Fibroblast of lung (primary cell): Measurements from ENCODE around the gene ERICH4. TPM values are rescaled to one million over a fixed set of nuclear protein-coding genes. Genes with fewer than 3 reads are reported as not detected.

Source experiments
- DNase-seq, 2 donors: peaks; one replicate each; pipeline versions ENCODE4 v3.0.0 to v3.0.0-alpha.2; 2010; ENCODE audit warnings: low read depth in 2 of 2
- H2AFZ ChIP-seq: 2 replicates; pipeline ENCODE4 v1.5.1; 2012; ENCODE audit warnings: low read length, control low read depth, inconsistent platforms
- H3K27ac ChIP-seq: 2 replicates; pipeline ENCODE4 v1.5.1; 2011; ENCODE audit warnings: low read length, control low read depth; ENCODE audit not compliant: insufficient read depth
- H3K27me3 ChIP-seq: 2 replicates; pipeline ENCODE4 v1.5.1; 2011; ENCODE audit warnings: mild to moderate bottlenecking, low read length; ENCODE audit not compliant: control insufficient read depth, insufficient read depth
- H3K36me3 ChIP-seq: 2 replicates; pipeline ENCODE4 v1.5.1; 2011; ENCODE audit warnings: low read length; ENCODE audit not compliant: control insufficient read depth, insufficient read depth
- H3K4me1 ChIP-seq: 2 replicates; pipeline ENCODE4 v1.5.1; 2011; ENCODE audit warnings: low read length; ENCODE audit not compliant: control insufficient read depth, insufficient read depth; ENCODE audit errors: extremely low read depth
- H3K4me2 ChIP-seq: 2 replicates; pipeline ENCODE4 v1.5.1; 2011; ENCODE audit warnings: low read length, control low read depth; ENCODE audit not compliant: insufficient read depth; ENCODE audit errors: extremely low read depth
- H3K4me3 ChIP-seq, 4 experiments: fragments of 200-600 bp in 1 of 4; sonication (generic) in 1 of 4; replicated peaks in 1 of 4; 2 replicates each; pipeline ENCODE4 v1.5.1; 2011 to 2016; ENCODE audit warnings: low read length in 4 of 4, low read depth in 3 of 4, mild to moderate bottlenecking in 3 of 4, control low read depth in 2 of 4, inconsistent platforms in 1 of 4, mixed read lengths in 1 of 4; ENCODE audit not compliant: insufficient read depth in 1 of 4; ENCODE audit errors: control extremely low read depth in 1 of 4
- H3K79me2 ChIP-seq: 2 replicates; pipeline ENCODE4 v1.5.1; 2012; ENCODE audit warnings: mild to moderate bottlenecking, low read length, inconsistent platforms; ENCODE audit not compliant: control insufficient read depth, insufficient read depth
- H3K9ac ChIP-seq: 2 replicates; pipeline ENCODE4 v1.5.1; 2011; ENCODE audit warnings: mild to moderate bottlenecking, low read length, control low read depth; ENCODE audit not compliant: insufficient read depth
- H3K9me3 ChIP-seq: 2 replicates; pipeline ENCODE4 v1.5.1; 2012; ENCODE audit warnings: low read depth, low read length; ENCODE audit not compliant: control insufficient read depth, insufficient read depth
- H4K20me1 ChIP-seq: 2 replicates; pipeline ENCODE4 v1.5.1; 2011; ENCODE audit warnings: low read length; ENCODE audit not compliant: control insufficient read depth, insufficient read depth; ENCODE audit errors: extremely low read depth
- EZH2 ChIP-seq: IDR thresholded peaks from 2 replicates; pipeline ENCODE4 v1.5.1; 2012; ENCODE audit warnings: low read length, control low read depth, mild to moderate bottlenecking; ENCODE audit errors: missing control alignments
- polyA plus RNA-seq, 2 donors: library from polyadenylated mRNA; depleted of rRNA in 1 of 2; stranded (reverse) in 1 of 2; unstranded in 1 of 2; fragments of >200 nt; gene quantifications; 2 replicates each; pipeline ENCODE4 v1.2.1, GENCODE V29; 2011 to 2012; ENCODE audit warnings: missing spikeins in 1 of 2
- total RNA-seq: library from RNA; depleted of rRNA; stranded (reverse); fragments of >200 nt; gene quantifications from 2 replicates; pipeline ENCODE4 v1.2.1, GENCODE V29; 2014
- TF ChIP-seq, protein P1 (sequence below), 2 donors: IDR thresholded peaks in 1 of 2; conservative IDR thresholded peaks in 1 of 2; 1 replicate in 1 of 2; 2 replicates in 1 of 2; pipeline ENCODE4 v1.5.1; 2011 to 2012; ENCODE audit warnings: low read length in 2 of 2, control low read depth in 1 of 2, inconsistent platforms in 1 of 2, low read depth in 1 of 2, mild to moderate bottlenecking in 1 of 2

Gene ERICH4
- total and polyA plus RNA-seq, 2 donors (not counting 1 experiment from before 2014, with no cell fraction given) = not detected

- no peak overlapping the region for H3K27ac ChIP-seq
- no peaks in the 10 kb centered on the region for H4K20me1 ChIP-seq
- H3K79me2 ChIP-seq = no peaks in the 10 kb centered on the region
- H3K4me1 ChIP-seq = no peaks in the 10 kb centered on the region
- no peaks in the 10 kb centered on the region for H3K27me3 ChIP-seq
- no peaks in the 10 kb centered on the region for H3K9me3 ChIP-seq
- H3K36me3 ChIP-seq = no peaks in the 10 kb centered on the region
- TF ChIP-seq EZH2 = no peak
- TF ChIP-seq, protein P1, sequence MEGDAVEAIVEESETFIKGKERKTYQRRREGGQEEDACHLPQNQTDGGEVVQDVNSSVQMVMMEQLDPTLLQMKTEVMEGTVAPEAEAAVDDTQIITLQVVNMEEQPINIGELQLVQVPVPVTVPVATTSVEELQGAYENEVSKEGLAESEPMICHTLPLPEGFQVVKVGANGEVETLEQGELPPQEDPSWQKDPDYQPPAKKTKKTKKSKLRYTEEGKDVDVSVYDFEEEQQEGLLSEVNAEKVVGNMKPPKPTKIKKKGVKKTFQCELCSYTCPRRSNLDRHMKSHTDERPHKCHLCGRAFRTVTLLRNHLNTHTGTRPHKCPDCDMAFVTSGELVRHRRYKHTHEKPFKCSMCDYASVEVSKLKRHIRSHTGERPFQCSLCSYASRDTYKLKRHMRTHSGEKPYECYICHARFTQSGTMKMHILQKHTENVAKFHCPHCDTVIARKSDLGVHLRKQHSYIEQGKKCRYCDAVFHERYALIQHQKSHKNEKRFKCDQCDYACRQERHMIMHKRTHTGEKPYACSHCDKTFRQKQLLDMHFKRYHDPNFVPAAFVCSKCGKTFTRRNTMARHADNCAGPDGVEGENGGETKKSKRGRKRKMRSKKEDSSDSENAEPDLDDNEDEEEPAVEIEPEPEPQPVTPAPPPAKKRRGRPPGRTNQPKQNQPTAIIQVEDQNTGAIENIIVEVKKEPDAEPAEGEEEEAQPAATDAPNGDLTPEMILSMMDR (conservative IDR thresholded peaks at IDR 0.05 in 1 of 2, IDR thresholded peaks at IDR 0.05 in 1 of 2; ENCODE audit: low read depth in 1 of 2, low read length in 2 of 2) = no peak
- H3K4me2 ChIP-seq = no peak overlapping the region
- no peak overlapping the region for H2AFZ ChIP-seq
- DNase-seq = no peak
- no peak overlapping the region for H3K4me3 ChIP-seq
- H3K9ac ChIP-seq = no peak overlapping the region
Observed at GRCh38 chr19:41492843-41493242, 49.9 kb downstream of the ERICH4 start.

Other genes with a start within 250 kb of the ERICH4 start
- 2.1 and 3.5 TPM in 2 replicates for gene CYP2S1, start 249.9 kb upstream of the ERICH4 start, total RNA-seq
- gene CYP2S1, start 249.9 kb upstream of the ERICH4 start, polyA plus RNA-seq = 0.93 and 7.5 TPM in 2 replicates
- gene AXL, start 223.9 kb upstream of the ERICH4 start, total RNA-seq = 107 and 223 TPM in 2 replicates
- gene AXL, start 223.9 kb upstream of the ERICH4 start, polyA plus RNA-seq = 231 and 319 TPM in 2 replicates
- gene HNRNPUL1, start 178.8 kb upstream of the ERICH4 start, total RNA-seq = 47.3 and 58.1 TPM in 2 replicates
- gene HNRNPUL1, start 178.8 kb upstream of the ERICH4 start, polyA plus RNA-seq = 36.4 and 60.4 TPM in 2 replicates
- 5.9 and 7.8 TPM in 2 replicates for gene CCDC97, start 133.0 kb upstream of the ERICH4 start, total RNA-seq
- 6.3 and 9.9 TPM in 2 replicates for gene CCDC97, start 133.0 kb upstream of the ERICH4 start, polyA plus RNA-seq
- 6.7 and 14.4 TPM in 2 replicates for gene TGFB1, start 89.2 kb upstream of the ERICH4 start, total RNA-seq
- gene TGFB1, start 89.2 kb upstream of the ERICH4 start, polyA plus RNA-seq = 4.2 and 6.6 TPM in 2 replicates
- gene B9D2, start 79.0 kb upstream of the ERICH4 start, total RNA-seq = 4.1 and 5.3 TPM in 2 replicates
- 2.3 and 3.3 TPM in 2 replicates for gene B9D2, start 79.0 kb upstream of the ERICH4 start, polyA plus RNA-seq
- gene TMEM91, start 66.6 kb upstream of the ERICH4 start, total RNA-seq = 9.7 and 10.8 TPM in 2 replicates
- 1.4 and 3.7 TPM in 2 replicates for gene TMEM91, start 66.6 kb upstream of the ERICH4 start, polyA plus RNA-seq
- gene EXOSC5, start 45.8 kb upstream of the ERICH4 start, total RNA-seq = 10.7 and 14.1 TPM in 2 replicates
- gene EXOSC5, start 45.8 kb upstream of the ERICH4 start, polyA plus RNA-seq = 5.0 and 10.0 TPM in 2 replicates
- 30.0 and 30.7 TPM in 2 replicates for gene BCKDHA, start 45.3 kb upstream of the ERICH4 start, total RNA-seq
- gene BCKDHA, start 45.3 kb upstream of the ERICH4 start, polyA plus RNA-seq = 11.2 and 15.1 TPM in 2 replicates
- gene B3GNT8, start 15.8 kb upstream of the ERICH4 start, total RNA-seq = 1.3 and 3.5 TPM in 2 replicates
- gene B3GNT8, start 15.8 kb upstream of the ERICH4 start, polyA plus RNA-seq = 0.30 and 0.54 TPM in 2 replicates
- 29.5 and 31.0 TPM in 2 replicates for gene DMAC2, start 3.2 kb upstream of the ERICH4 start, total RNA-seq
- 52.3 and 65.1 TPM in 2 replicates for gene DMAC2, start 3.2 kb upstream of the ERICH4 start, polyA plus RNA-seq
- gene CEACAM21, start 133.0 kb downstream of the ERICH4 start, total RNA-seq = not detected in 2 replicates
- not detected in 2 replicates for gene CEACAM21, start 133.0 kb downstream of the ERICH4 start, polyA plus RNA-seq
- gene CEACAM4, start 183.9 kb downstream of the ERICH4 start, total RNA-seq = not detected in 2 replicates
- not detected in 2 replicates for gene CEACAM4, start 183.9 kb downstream of the ERICH4 start, polyA plus RNA-seq
- gene CEACAM7, start 245.1 kb downstream of the ERICH4 start, total RNA-seq = not detected in 2 replicates
- not detected in 2 replicates for gene CEACAM7, start 245.1 kb downstream of the ERICH4 start, polyA plus RNA-seq